Brain pericyte (primary cell): ENCODE measurements around the gene PRKCE.

Source experiments
- DNase-seq: peaks from one replicate; pipeline ENCODE4 v3.0.0-alpha.2; 2012; ENCODE audit warnings: low read depth, low spot score

PRKCE gene

GRCh38 chr2:46145017-46145416, 493.5 kb downstream of the PRKCE start:
- no peak for DNase-seq

GRCh38 chr2:46145840-46146239, 494.4 kb downstream of the PRKCE start:
- DNase-seq = no peak

GRCh38 chr2:46146866-46147502, 495.5 kb downstream of the PRKCE start:
- no peak for DNase-seq

- no peak for DNase-seq
Observed at GRCh38 chr2:46147626-46148368, 496.3 kb downstream of the PRKCE start.

- DNase-seq = no peak
Observed at GRCh38 chr2:46148369-46148736, 496.9 kb downstream of the PRKCE start.

- no peak for DNase-seq
Observed at GRCh38 chr2:46150445-46150955, 499.0 kb downstream of the PRKCE start.

- no peak for DNase-seq
Observed at GRCh38 chr2:46151577-46151976, 500.1 kb downstream of the PRKCE start.

- DNase-seq = no peak
Observed at GRCh38 chr2:46153996-46154753, 502.7 kb downstream of the PRKCE start.

GRCh38 chr2:46157072-46157965, 505.8 kb downstream of the PRKCE start:
- DNase-seq = no peak

GRCh38 chr2:46157966-46158310, 506.5 kb downstream of the PRKCE start:
- DNase-seq = no peak

- DNase-seq = no peak
Observed at GRCh38 chr2:46158661-46159060, 507.2 kb downstream of the PRKCE start.

- DNase-seq = no peak
Observed at GRCh38 chr2:46160326-46160725, 508.9 kb downstream of the PRKCE start.

- DNase-seq = no peak
Observed at GRCh38 chr2:46161315-46161714, 509.8 kb downstream of the PRKCE start.

GRCh38 chr2:46161911-46162310, 510.4 kb downstream of the PRKCE start:
- DNase-seq = no peak

GRCh38 chr2:46162329-46163097, 511.0 kb downstream of the PRKCE start:
- DNase-seq = no peak

- no peak for DNase-seq
Observed at GRCh38 chr2:46163098-46163430, 511.6 kb downstream of the PRKCE start.

GRCh38 chr2:46163804-46164528, 512.5 kb downstream of the PRKCE start:
- DNase-seq = no peak

GRCh38 chr2:46164529-46165301, 513.2 kb downstream of the PRKCE start:
- no peak for DNase-seq

GRCh38 chr2:46165916-46166315, 514.4 kb downstream of the PRKCE start:
- DNase-seq = no peak
